Fibroblast of mammary gland (primary cell): ENCODE data around the gene CHAF1B.

Source experiments
- DNase-seq: peaks from one replicate; pipeline ENCODE4 v3.0.0-alpha.2; 2010; ENCODE audit warnings: low read depth
- H3K4me3 ChIP-seq: 2 replicates; pipeline ENCODE4 v1.5.1; 2011; ENCODE audit warnings: low read depth, mild to moderate bottlenecking, low read length, moderate library complexity; ENCODE audit not compliant: control insufficient read depth
- TF ChIP-seq, protein P1 (sequence below): conservative IDR thresholded peaks from 2 replicates; pipeline ENCODE4 v1.5.1; 2011; ENCODE audit warnings: low read depth, low read length, inconsistent platforms; ENCODE audit not compliant: control insufficient read depth, insufficient read depth

CHAF1B gene

DNA sequence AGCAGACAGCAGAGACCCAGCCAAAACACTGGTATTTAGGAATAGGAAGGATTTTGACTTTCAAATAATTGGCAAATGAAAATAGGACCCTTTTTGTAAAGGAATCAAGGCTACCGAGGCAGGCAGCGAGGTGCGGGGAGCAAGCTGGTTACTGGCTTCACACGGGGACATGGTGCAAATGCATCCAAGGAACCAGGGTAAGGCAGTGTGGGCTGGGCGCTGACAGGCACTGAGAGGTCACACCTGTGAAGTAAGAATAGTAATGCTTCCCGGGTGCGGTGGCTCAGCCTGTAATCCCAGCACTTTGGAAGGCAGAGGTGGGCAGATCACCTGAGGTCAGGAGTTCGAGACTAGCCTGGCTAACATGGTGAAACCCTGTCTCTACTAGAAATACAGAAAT, 15.5 kb downstream of the CHAF1B start:
- TF ChIP-seq, protein P1, sequence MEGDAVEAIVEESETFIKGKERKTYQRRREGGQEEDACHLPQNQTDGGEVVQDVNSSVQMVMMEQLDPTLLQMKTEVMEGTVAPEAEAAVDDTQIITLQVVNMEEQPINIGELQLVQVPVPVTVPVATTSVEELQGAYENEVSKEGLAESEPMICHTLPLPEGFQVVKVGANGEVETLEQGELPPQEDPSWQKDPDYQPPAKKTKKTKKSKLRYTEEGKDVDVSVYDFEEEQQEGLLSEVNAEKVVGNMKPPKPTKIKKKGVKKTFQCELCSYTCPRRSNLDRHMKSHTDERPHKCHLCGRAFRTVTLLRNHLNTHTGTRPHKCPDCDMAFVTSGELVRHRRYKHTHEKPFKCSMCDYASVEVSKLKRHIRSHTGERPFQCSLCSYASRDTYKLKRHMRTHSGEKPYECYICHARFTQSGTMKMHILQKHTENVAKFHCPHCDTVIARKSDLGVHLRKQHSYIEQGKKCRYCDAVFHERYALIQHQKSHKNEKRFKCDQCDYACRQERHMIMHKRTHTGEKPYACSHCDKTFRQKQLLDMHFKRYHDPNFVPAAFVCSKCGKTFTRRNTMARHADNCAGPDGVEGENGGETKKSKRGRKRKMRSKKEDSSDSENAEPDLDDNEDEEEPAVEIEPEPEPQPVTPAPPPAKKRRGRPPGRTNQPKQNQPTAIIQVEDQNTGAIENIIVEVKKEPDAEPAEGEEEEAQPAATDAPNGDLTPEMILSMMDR = no peak
- H3K4me3 ChIP-seq = no peak overlapping the region
- no peak for DNase-seq

DNA sequence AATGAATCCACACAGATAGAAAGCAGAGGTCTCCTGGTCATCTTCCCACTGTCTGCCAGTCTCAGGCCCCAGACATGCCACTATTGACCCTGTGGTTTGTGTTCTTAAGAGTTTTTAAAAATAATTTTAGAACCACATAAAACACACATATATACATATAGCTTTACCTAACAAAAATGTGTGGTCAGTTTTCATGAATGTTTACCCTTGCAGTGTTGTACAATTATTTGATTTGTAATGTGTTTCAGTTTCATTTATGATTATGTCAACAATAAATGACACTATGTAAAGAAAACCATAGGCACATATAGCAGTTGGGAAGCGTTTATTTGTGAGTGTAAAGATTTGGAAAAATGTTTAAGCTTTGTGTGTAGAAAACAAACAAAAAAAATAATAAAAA, 17.1 kb downstream of the CHAF1B start:
- TF ChIP-seq, protein P1 = no peak
- no peak overlapping the region for H3K4me3 ChIP-seq
- DNase-seq = no peak

DNA sequence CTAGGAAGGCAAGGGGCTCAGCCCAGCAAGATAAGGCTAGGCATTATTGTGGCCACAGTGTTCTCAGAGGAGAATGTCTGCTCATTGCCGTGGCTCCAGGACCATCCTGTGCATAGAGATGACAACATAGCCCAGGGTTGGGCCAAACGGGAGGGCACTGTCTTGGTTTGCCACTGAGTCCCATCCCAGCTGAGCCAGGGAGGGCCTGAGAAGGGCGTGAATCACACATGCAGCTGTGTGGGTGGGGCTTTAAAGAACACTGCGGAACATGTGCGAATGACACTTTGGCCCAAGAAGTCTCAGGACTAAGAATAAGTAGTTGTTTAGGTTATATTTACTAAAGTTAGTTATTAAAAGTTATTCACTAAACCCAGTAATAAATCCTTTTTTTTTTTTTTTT, 18.5 kb downstream of the CHAF1B start:
- no peak for DNase-seq
- TF ChIP-seq, protein P1 = no peak
- H3K4me3 ChIP-seq = no peak overlapping the region

DNA sequence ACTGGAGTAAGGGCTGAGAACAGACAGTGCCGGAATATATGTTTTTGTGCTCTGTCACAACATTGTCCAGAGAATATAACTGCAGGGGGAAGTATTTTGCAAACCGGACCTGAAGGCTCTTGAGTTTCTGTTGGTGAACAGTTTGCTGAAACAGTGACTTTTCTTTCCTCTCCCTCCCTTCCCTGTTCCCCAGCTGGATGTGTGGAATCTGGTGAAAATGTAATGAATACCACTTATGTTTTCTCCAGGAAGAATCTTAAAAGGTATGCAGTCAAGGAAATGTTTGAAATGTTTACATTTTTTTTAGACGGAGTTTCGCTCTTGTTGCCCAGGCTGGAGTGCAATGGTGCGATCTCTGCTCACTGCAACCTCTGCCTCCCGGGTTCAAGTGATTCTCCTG, 23.4 kb downstream of the CHAF1B start:
- TF ChIP-seq, protein P1 = no peak
- H3K4me3 ChIP-seq = no peak overlapping the region
- no peak for DNase-seq

DNA sequence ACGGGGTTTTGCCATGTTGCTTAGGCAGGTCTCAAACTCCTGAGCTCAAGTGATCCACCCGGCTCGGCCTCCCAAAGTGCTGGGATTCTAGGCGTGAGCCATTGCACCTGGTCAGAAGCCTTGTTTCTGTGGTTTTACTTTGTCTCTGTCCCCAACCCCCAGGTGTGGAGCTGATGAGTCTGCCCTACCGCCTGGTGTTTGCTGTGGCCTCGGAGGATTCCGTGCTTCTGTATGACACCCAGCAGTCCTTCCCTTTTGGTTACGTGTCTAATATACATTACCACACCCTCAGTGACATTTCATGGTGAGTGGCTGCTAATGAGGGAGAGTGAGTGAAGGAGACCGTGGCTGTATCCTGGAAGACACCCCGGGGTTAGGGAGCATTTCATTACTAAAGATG, 26.1 kb downstream of the CHAF1B start:
- DNase-seq = no peak
- TF ChIP-seq, protein P1 = no peak
- H3K4me3 ChIP-seq = no peak overlapping the region

DNA sequence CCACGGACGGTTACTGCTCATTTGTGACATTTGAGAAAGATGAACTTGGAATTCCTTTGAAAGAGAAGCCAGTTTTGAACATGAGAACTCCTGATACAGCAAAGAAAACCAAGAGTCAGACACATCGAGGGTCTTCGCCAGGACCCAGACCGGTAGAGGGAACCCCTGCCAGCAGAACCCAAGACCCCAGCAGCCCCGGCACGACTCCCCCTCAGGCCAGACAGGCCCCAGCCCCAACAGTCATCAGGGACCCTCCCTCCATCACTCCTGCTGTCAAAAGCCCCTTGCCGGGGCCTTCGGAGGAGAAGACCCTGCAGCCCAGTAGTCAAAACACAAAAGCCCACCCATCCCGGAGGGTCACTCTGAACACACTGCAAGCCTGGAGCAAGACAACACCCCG, 27.7 kb downstream of the CHAF1B start:
- no peak overlapping the region for H3K4me3 ChIP-seq
- TF ChIP-seq, protein P1 = no peak
- DNase-seq = no peak

DNA sequence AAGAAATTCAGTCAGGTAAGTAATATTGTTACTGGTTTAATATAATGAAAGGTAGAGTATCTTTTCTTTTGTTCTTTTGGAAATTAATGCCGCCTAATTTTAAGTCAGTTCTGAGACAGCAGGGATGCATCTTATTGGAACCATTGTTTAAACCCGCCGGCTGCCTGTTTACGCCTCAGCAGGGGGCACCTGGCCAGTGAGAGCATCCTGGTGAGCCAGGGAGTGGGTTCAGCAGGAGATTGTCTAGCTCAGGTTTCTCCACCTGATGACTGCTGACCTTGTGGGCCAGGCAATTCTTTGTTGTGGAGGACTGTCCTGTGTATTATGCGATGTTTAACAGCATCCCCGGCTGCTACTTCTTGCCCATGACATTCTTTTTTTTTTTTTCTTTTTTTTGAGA, 30.2 kb downstream of the CHAF1B start:
- TF ChIP-seq, protein P1 = no peak
- no peak for DNase-seq
- no peak overlapping the region for H3K4me3 ChIP-seq
